Nephron (organoid): ENCODE data around the gene FAM181A.

Source experiments
- H3K27ac Mint-ChIP-seq, 3 experiments: 2 replicates each; pipeline ENCODE4 v1.8.0; 2020; ENCODE audit warnings: mixed read lengths in 3 of 3, mild to moderate bottlenecking in 2 of 3, moderate library complexity in 1 of 3
- H3K27me3 Mint-ChIP-seq: 2 replicates; pipeline ENCODE4 v1.8.0; 2021; ENCODE audit warnings: low read depth, mild to moderate bottlenecking, moderate library complexity, mixed read lengths
- H3K36me3 Mint-ChIP-seq: 2 replicates; pipeline ENCODE4 v1.8.0; 2020; ENCODE audit warnings: low read depth, mixed read lengths
- H3K4me1 Mint-ChIP-seq: 2 replicates; pipeline ENCODE4 v1.8.0; 2020; ENCODE audit warnings: mixed read lengths
- H3K4me3 Mint-ChIP-seq, 3 experiments: 2 replicates each; pipeline ENCODE4 v1.8.0; 2020; ENCODE audit warnings: mild to moderate bottlenecking in 3 of 3, mixed read lengths in 3 of 3, moderate library complexity in 2 of 3
- H3K9me3 Mint-ChIP-seq: 2 replicates; pipeline ENCODE4 v1.8.0; 2020; ENCODE audit warnings: mixed read lengths
- CTCF ChIP-seq, 3 experiments: fragments of 200-600 bp; sonication (generic); IDR thresholded peaks; one replicate each; pipeline ENCODE4 v1.5.0; 2021; ENCODE audit warnings: antibody characterized with exemption in 3 of 3; ENCODE audit not compliant: unreplicated experiment in 3 of 3

Gene FAM181A

DNA sequence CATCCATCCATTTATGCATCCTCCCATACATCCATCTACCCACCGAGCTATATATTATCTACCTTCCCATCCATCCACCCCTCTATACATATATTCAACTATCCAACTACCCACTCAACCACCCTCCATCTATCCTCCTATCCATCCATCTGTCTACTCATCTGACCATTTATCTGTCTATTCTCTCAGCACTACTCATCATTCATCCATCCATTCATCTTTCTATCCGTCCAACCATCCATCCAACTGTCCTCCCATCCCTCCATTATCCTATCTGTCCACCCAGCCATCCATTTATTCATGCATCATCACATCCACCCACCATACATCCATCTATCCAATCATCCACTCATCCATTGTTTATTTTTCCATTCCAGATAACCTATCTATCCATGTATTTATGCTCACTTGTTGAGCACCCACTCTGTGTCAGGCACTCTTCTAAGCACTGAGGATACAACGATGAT is 37.7 kb downstream of the FAM181A start:
- H3K4me1 Mint-ChIP-seq = peaks cover 32% of the 10 kb centered on the region
- no peaks in the 10 kb centered on the region for H3K9me3 Mint-ChIP-seq
- peak overlapping the region in 1 of 3 experiments; percentile 2 for H3K4me3 Mint-ChIP-seq
- peaks cover 22% of the 10 kb centered on the region for H3K27me3 Mint-ChIP-seq
- H3K27ac Mint-ChIP-seq = no peak overlapping the region
- no peaks in the 10 kb centered on the region for H3K36me3 Mint-ChIP-seq
- TF ChIP-seq CTCF (IDR thresholded peaks at IDR 0.05; ENCODE audit: unreplicated experiment in 3 of 3) = no peak

- Mint-ChIP-seq H3K36me3 (no peaks in the 10 kb centered on the region), H3K4me1 (peaks cover 32% of the 10 kb centered on the region), H3K4me3 (no peak overlapping the region), H3K27ac (no peak overlapping the region), H3K27me3 (peaks cover 22% of the 10 kb centered on the region), H3K9me3 (no peaks in the 10 kb centered on the region)
- TF ChIP-seq CTCF (IDR thresholded peaks at IDR 0.05; ENCODE audit: unreplicated experiment in 3 of 3) = no peak
Observed at GRCh38 chr14:93965287-93965821, 38.2 kb downstream of the FAM181A start.

DNA sequence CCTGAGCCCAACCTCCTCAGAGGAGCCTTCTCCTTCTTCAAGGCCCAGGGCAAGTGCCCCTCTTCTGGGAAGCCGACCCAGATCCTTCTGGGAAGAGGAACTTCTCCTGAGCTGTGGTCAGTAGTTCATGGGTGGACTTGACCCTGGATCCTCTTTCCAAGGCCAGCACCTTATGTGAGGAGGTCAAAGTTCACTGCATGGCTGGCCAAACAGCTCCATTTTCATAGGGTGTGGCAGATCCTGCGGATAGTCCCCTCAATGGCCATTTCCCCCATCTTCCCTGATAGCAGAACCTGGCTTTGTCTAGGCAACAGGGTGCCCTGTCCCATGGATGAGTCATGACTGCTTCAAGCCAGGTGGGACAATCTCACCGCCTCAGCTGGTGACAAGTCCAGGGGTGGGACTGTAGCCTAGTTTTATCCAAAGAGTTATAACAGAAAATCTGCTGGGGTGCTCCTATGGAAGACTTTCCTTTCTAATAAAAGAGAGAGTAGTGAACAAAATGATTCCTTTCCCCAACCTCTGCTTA is 38.9 kb downstream of the FAM181A start:
- Mint-ChIP-seq H3K27me3 (peaks cover 22% of the 10 kb centered on the region), H3K4me1 (peaks cover 39% of the 10 kb centered on the region), H3K4me3 (no peak overlapping the region), H3K27ac (no peak overlapping the region), H3K9me3 (no peaks in the 10 kb centered on the region), H3K36me3 (no peaks in the 10 kb centered on the region)
- no peak for TF ChIP-seq CTCF (IDR thresholded peaks at IDR 0.05; ENCODE audit: unreplicated experiment in 3 of 3)

DNA sequence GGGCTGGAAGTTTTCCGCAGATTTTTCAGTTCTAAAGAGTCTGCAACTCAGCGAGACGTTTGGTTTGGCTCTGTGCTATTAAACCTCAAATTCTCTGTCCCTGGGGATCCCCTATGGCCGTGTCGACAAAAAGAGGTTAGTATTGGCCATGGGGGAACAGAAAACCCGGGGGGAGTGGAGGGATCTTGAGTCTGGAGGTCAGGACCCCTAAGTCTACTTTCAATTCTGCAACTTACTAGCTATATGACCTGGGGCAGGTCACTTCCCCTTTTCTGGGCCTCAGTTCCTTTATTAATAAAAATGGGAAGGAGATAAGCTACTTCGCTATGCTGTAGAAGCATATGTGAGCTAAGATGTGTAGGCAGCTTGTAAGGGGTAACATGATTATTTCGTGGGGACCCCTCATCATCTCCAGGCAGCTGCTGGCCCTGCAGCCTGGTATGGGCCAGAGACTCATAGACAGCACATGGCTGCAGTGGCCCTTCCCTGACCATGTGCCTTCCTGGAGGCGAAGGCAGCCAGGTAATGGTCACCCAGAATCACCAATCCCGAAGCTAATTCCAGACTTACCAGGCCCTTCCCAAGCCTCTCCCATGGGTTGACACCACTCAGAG is 40.6 kb downstream of the FAM181A start:
- Mint-ChIP-seq H3K27me3 (peaks cover 24% of the 10 kb centered on the region), H3K4me1 (peaks cover 42% of the 10 kb centered on the region), H3K36me3 (no peaks in the 10 kb centered on the region), H3K27ac (no peak overlapping the region), H3K9me3 (no peaks in the 10 kb centered on the region), H3K4me3 (no peak overlapping the region)
- TF ChIP-seq CTCF (IDR thresholded peaks at IDR 0.05; ENCODE audit: unreplicated experiment in 3 of 3) = no peak

DNA sequence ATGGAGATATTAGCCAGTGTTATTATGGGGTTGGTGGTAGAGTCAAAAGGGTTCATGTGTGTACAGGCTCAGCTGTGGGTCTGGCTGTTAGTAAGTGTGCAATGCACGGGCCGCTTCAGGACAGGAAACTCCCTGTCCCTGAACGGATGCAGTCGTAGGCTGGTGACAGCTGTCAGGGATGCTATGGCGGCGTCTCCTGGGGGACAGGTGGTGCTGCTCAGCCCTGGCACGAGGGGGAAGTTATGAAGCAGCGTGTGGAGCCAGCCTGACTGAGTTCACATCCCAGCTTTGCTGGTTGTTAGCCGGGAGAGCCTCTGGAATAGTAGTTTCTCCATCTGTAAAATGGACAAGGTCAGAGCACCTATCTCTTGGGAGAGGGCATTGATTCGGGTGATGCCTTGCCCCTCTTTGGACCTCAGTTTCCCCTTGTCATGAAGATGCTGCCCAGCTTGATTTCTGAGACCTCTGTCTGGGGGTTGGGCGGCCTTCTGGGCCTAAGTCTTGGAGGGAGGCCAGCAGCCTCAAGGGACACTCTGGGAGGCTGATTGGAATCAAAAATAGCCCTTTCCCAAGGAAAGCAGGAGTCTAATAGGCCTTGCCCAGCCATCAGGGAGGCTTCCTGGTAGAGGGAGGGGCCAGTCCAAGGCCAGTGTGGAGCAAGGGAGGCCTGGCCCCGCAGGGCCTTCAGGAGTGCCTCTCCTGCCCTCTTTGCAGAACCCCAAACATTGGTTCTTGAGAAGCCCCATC is 42.1 kb downstream of the FAM181A start:
- TF ChIP-seq CTCF (IDR thresholded peaks at IDR 0.05; ENCODE audit: unreplicated experiment in 3 of 3) = no peak
- Mint-ChIP-seq H3K4me1 (peaks cover 40% of the 10 kb centered on the region), H3K27me3 (peaks cover 21% of the 10 kb centered on the region), H3K36me3 (no peaks in the 10 kb centered on the region), H3K4me3 (peak overlapping the region in 1 of 3 experiments; percentile 46), H3K27ac (no peak overlapping the region), H3K9me3 (no peaks in the 10 kb centered on the region)
